A673 (cell line): ENCODE measurements around the gene GPR150. TPM values are rescaled to one million over a fixed set of nuclear protein-coding genes. Genes with fewer than 3 reads are reported as not detected.
A peak's percentile ranks its signal among the peaks of the same experiment; 100 is the strongest.

Experiments
- BruUV-seq: library from RNA; stranded (reverse); fragments of 400-500 nt; replicated peaks from 2 replicates; lab custom pipeline; 2021; lab: Mats Ljungman, UMichigan
- CTCF ChIA-PET: fragments of 300-600 bp; sonication (Branson Sonifier 250); formaldehyde crosslinking; loops from one replicate; lab custom pipeline; 2022; ENCODE audit warnings: antibody characterized with exemption; lab: Charles Lee
- POLR2A ChIA-PET: fragments of 300-600 bp; sonication (Branson Sonifier 250); formaldehyde crosslinking; loops from one replicate; lab custom pipeline; 2022; ENCODE audit warnings: antibody characterized with exemption; ENCODE audit not compliant: low non-redundant PET; lab: Charles Lee
- DNase-seq: peaks from one replicate; pipeline ENCODE4 v3.0.0-alpha.2; 2015; ENCODE audit warnings: low spot score
- H3K27ac ChIP-seq: fragments of 200-600 bp; sonication (generic); 2 replicates; pipeline ENCODE4 v1.5.1; 2016; ENCODE audit warnings: mixed run types, low read depth, mild to moderate bottlenecking, mixed read lengths, antibody characterized with exemption, low read length; ENCODE audit not compliant: poor library complexity, severe bottlenecking
- H3K27me3 ChIP-seq: fragments of 200-600 bp; sonication (generic); replicated peaks from 2 replicates; pipeline ENCODE4 v1.6.1; 2017; ENCODE audit warnings: mixed run types, low read depth, mild to moderate bottlenecking, mixed read lengths, antibody characterized with exemption, low read length; ENCODE audit not compliant: insufficient read depth, poor library complexity
- H3K36me3 ChIP-seq: fragments of 200-600 bp; sonication (generic); 2 replicates; pipeline ENCODE4 v1.6.1; 2016; ENCODE audit warnings: mixed run types, mild to moderate bottlenecking, mixed read lengths, antibody characterized with exemption, low read length; ENCODE audit not compliant: insufficient read depth, poor library complexity, severe bottlenecking
- H3K4me1 ChIP-seq: fragments of 200-600 bp; sonication (generic); 2 replicates; pipeline ENCODE4 v1.6.1; 2017; ENCODE audit warnings: mixed run types, mild to moderate bottlenecking, mixed read lengths, antibody characterized with exemption, low read length; ENCODE audit not compliant: insufficient read depth, poor library complexity, severe bottlenecking
- H3K4me3 ChIP-seq: fragments of 200-600 bp; sonication (generic); 2 replicates; pipeline ENCODE4 v1.5.1; 2016; ENCODE audit warnings: low read depth, mixed run types, mild to moderate bottlenecking, mixed read lengths, low read length; ENCODE audit not compliant: poor library complexity, severe bottlenecking
- H3K9me3 ChIP-seq: fragments of 200-600 bp; sonication (generic); 2 replicates; pipeline ENCODE4 v1.6.1; 2016; ENCODE audit warnings: mixed run types, low read depth, mild to moderate bottlenecking, mixed read lengths, antibody characterized with exemption, low read length; ENCODE audit not compliant: poor library complexity, severe bottlenecking
- EZH2 ChIP-seq: fragments of 200-600 bp; sonication (generic); IDR thresholded peaks from 2 replicates; pipeline ENCODE4 v1.6.1; 2017; ENCODE audit warnings: borderline replicate concordance, low read depth, mild to moderate bottlenecking, mixed read lengths, antibody characterized with exemption, low read length; ENCODE audit not compliant: poor library complexity, severe bottlenecking
- intact Hi-C: fragments of 100-400 bp; cut with micrococcal nuclease; formaldehyde crosslinking; loops from one replicate; pipeline ENCODE4 v1.10.0; 2022; ENCODE audit not compliant: unreplicated experiment
- total RNA-seq: library from RNA; stranded (reverse); gene quantifications from 2 replicates; pipeline ENCODE4 v1.2.3, GENCODE V29; 2021
- TF ChIP-seq, protein P1 (sequence below): fragments of 300-800, 200-600 bp; sonication (generic); conservative IDR thresholded peaks from 2 replicates; pipeline ENCODE4 v1.5.1; 2017; ENCODE audit warnings: low read depth, mild to moderate bottlenecking, antibody characterized with exemption, low read length, moderate library complexity, mixed read lengths

Gene GPR150
- total RNA-seq, 1 experiment from 2014 or later, result 0.13 TPM

DNA sequence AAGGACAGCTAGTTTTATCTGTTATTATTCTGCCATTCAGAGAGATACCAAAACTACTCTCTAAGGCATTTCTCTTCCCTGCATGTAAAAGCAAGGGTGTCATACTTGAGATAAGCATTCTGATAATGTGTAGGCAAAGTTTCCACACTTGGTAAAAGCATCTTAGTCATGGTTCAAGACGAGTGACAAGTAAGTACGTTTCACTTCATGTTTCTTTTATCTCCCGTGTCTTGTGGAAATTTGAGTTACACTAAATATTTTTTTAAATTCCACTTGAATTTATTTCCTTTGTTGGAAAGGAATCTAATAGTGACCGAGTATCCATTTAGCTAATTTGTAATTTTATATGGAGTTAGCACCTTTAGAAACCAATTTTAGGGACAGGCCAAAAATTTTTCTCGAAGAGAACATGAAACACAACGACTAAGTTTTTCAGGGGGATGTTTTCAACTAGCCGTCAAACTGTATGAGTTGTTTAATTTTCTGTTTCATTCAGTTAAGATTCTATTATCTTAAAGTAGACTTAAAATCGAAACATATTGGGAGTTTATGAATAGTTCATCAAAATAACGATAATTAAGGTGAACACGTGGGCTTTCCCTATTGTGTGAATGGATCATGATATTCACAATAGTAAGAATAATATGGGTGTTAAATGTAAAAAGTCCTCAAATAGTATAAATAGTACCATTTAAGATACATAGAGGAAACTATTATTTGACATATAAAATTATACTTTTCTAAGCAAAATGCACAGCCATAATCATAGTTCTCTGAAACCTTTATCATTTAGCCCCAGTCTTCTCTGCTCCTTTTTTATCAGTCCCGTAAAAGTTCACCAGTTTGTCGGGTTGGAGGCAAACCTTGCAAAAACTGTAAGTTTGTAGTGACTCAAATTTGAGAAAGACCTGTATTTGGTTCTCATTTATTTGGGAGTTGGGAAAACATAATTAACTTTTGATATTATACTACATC is 28.3 kb downstream of the GPR150 start:
- no TSS peak for BruUV-seq
- H3K4me3 ChIP-seq, result no peak overlapping the region
- CTCF ChIA-PET, result interaction anchor here (0.6 kb wide), 1 partner anchor 16 kb away, joined by 4 read pairs; no protein-coding TSS in a partner anchor
- TF ChIP-seq EZH2, result no peak
- TF ChIP-seq, protein P1, sequence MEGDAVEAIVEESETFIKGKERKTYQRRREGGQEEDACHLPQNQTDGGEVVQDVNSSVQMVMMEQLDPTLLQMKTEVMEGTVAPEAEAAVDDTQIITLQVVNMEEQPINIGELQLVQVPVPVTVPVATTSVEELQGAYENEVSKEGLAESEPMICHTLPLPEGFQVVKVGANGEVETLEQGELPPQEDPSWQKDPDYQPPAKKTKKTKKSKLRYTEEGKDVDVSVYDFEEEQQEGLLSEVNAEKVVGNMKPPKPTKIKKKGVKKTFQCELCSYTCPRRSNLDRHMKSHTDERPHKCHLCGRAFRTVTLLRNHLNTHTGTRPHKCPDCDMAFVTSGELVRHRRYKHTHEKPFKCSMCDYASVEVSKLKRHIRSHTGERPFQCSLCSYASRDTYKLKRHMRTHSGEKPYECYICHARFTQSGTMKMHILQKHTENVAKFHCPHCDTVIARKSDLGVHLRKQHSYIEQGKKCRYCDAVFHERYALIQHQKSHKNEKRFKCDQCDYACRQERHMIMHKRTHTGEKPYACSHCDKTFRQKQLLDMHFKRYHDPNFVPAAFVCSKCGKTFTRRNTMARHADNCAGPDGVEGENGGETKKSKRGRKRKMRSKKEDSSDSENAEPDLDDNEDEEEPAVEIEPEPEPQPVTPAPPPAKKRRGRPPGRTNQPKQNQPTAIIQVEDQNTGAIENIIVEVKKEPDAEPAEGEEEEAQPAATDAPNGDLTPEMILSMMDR, result no peak
- H3K36me3 ChIP-seq, result no peaks in the 10 kb centered on the region
- no peaks in the 10 kb centered on the region for H3K27me3 ChIP-seq
- DNase-seq, result no peak
- H3K9me3 ChIP-seq, result no peaks in the 10 kb centered on the region
- peak overlapping the region; percentile 74 for H3K27ac ChIP-seq
- intact Hi-C loops, result loop anchor here (5.0 to 10.0 kb wide), 3 partner anchors 84 to 957 kb away; partner anchors contain the start of genes MCTP1 and RHOBTB3
- POLR2A ChIA-PET, result no interaction called here
- H3K4me1 ChIP-seq, result no peaks in the 10 kb centered on the region

DNA sequence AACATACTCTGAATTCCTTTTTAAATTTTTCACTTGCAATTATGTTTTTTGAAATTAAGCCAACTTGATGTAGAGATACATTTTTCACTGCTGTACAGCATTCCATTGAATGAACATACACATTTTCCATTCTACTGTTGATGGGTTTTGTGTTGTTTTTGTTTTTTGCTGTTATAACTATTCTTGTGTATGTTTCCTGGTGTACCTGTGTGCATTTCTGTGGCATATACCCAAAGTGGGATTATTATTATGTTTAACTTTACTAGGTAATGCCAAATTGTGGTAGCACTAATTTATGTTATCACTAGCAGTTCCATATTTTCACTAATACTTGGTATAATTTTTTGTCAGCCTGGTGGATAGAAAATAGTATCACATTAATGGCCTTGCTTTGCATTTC is 29.4 kb downstream of the GPR150 start:
- DNase-seq, result no peak
- no peak overlapping the region for H3K27ac ChIP-seq
- no peaks in the 10 kb centered on the region for H3K36me3 ChIP-seq
- ChIA-PET POLR2A (no interaction called here), CTCF (interaction anchor here (0.6 kb wide), 1 partner anchor 15 kb away, joined by 4 read pairs; no protein-coding TSS in a partner anchor)
- no peaks in the 10 kb centered on the region for H3K27me3 ChIP-seq
- intact Hi-C loops, result loop anchor here (5.0 to 10.0 kb wide), 3 partner anchors 83 to 956 kb away; partner anchors contain the start of genes MCTP1 and RHOBTB3
- no peaks in the 10 kb centered on the region for H3K9me3 ChIP-seq
- no peak overlapping the region for H3K4me3 ChIP-seq
- H3K4me1 ChIP-seq, result no peaks in the 10 kb centered on the region
- TF ChIP-seq, protein P1, result no peak
- no peak for TF ChIP-seq EZH2
- no TSS peak for BruUV-seq

DNA sequence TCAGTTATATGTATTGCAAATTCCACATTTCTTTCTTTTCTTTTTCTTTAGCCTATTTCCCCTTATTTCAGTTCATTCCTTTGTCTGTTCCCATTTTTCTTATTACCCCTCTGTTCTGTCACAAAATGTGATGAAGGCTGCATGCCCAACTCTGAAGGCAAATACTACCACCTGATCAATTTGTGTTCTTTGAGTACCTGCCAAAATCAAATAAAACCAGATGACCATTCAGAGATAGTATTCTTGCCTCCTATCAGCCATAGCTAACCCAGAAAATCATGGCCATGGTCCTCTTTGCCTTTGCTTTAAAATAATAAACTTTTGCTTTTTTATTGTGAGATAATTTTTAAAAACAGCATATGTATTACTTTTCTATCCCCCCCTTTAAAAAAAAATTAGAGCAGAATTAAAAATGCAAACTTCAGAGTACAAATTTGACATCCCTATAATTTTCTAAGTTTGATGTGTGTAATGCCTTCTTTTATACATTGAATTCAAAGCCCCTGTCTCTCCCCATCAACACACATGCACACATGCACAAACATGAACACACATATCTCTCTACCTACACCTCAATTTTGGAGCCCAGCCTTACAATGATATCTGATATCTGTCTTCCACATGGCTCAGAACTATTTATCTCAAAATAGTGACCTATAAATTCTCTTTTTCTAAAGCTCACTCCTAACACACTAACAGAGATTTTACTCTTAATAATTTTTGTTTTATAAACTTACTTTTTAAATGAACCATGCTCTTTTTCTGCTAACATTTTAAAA is 30.1 kb downstream of the GPR150 start:
- Histone ChIP-seq H3K4me1 (no peaks in the 10 kb centered on the region), H3K4me3 (no peak overlapping the region), H3K27me3 (no peaks in the 10 kb centered on the region), H3K9me3 (no peaks in the 10 kb centered on the region), H3K36me3 (no peaks in the 10 kb centered on the region), H3K27ac (no peak overlapping the region)
- CTCF ChIA-PET, result no interaction called here
- intact Hi-C loops, result loop anchor here (5.0 to 10.0 kb wide), 3 partner anchors 82 to 955 kb away; partner anchors contain the start of genes MCTP1 and RHOBTB3
- POLR2A ChIA-PET, result no interaction called here
- DNase-seq, result no peak
- BruUV-seq, result no TSS peak
- TF ChIP-seq EZH2, result no peak
- TF ChIP-seq, protein P1, result no peak
